Measurements from ENCODE around the gene STK32B. TPM values are rescaled to one million over a fixed set of nuclear protein-coding genes. Genes with fewer than 3 reads are reported as not detected.

STK32B gene
- total RNA-seq, 2 donors from 2014 or later, result 0.09 to 7.3 TPM

GRCh38 chr4:5122114-5122513, 70.8 kb downstream of the STK32B start:
- Histone ChIP-seq H3K27me3 (replicated peaks; ENCODE audit: insufficient read depth) (no peaks in the 10 kb centered on the region), H3K27ac (no peak overlapping the region), H3K36me3 (no peaks in the 10 kb centered on the region), H3K9me3 (no peaks in the 10 kb centered on the region), H3K4me3 (no peak overlapping the region), H3K4me1 (replicated peaks) (no peaks in the 10 kb centered on the region)
- no peak for DNase-seq (ENCODE audit: low spot score)
- intact Hi-C loops (cut with DNase I), result no loop called here
- TF ChIP-seq POLR2AphosphoS5 (IDR thresholded peaks at IDR 0.05), result no peak
- WGBS, result 100% methylated on average over 1 of the region's 1 CpG

- no peak overlapping the region for H3K4me3 ChIP-seq
- no peaks in the 10 kb centered on the region for H3K27me3 ChIP-seq (replicated peaks; ENCODE audit: insufficient read depth)
- no peaks in the 10 kb centered on the region for H3K36me3 ChIP-seq
- TF ChIP-seq POLR2A (IDR thresholded peaks at IDR 0.05) (no peak), POLR2AphosphoS5 (IDR thresholded peaks at IDR 0.05) (no peak)
- TF ChIP-seq, protein P1, sequence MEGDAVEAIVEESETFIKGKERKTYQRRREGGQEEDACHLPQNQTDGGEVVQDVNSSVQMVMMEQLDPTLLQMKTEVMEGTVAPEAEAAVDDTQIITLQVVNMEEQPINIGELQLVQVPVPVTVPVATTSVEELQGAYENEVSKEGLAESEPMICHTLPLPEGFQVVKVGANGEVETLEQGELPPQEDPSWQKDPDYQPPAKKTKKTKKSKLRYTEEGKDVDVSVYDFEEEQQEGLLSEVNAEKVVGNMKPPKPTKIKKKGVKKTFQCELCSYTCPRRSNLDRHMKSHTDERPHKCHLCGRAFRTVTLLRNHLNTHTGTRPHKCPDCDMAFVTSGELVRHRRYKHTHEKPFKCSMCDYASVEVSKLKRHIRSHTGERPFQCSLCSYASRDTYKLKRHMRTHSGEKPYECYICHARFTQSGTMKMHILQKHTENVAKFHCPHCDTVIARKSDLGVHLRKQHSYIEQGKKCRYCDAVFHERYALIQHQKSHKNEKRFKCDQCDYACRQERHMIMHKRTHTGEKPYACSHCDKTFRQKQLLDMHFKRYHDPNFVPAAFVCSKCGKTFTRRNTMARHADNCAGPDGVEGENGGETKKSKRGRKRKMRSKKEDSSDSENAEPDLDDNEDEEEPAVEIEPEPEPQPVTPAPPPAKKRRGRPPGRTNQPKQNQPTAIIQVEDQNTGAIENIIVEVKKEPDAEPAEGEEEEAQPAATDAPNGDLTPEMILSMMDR (IDR thresholded peaks at IDR 0.05), result no peak
- intact Hi-C loops (cut with DNase I), result no loop called here
- H3K27ac ChIP-seq, result no peak overlapping the region
- DNase-seq (ENCODE audit: low spot score), result no peak
- no peaks in the 10 kb centered on the region for H3K9me3 ChIP-seq
- WGBS, result 94% methylated on average over 2 of the region's 2 CpGs
- H3K4me1 ChIP-seq (replicated peaks), result no peaks in the 10 kb centered on the region
These were observed 73.6 kb downstream of the STK32B start for GRCh38 chr4:5124876-5125275.

DNA sequence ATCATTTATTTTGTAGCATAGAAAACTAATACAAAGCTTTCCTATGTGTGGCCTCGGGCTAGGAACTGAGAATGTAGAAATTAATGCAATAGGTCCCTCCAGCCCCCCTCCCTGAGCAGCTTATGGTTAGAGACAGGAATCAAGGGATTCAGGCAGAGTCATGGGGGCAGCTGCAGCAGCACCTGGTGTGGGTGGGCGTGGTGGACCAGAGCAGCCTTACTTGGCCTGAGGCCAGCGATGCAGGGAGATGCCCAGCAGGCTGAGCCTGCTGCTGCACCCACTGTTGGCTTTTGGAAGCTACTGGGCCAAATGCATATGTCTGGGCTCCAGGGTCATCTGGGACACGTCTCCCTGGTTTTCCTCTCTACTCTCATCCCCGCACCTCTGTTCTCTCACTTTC, 74.0 kb downstream of the STK32B start:
- intact Hi-C loops (cut with DNase I), result no loop called here

DNA sequence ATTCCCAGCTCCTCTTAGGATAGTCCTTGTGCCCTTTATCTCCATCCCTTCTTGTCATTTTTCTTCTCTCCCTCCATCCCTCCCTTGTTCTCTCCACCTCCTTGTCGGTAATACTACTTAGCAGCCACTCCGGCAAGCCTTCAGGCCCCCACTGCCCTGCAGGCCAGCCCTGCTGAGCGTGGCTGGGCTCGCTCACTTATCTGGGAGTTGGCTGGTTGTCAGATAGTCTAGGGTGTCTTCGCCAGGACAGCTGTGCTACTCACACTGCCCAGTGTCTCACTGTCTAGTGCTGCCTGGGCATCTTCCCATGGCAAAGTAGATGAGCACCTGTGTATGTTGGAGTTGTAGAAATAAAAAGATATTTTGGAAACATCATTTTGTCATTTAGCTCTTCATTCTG, 75.0 kb downstream of the STK32B start:
- Histone ChIP-seq H3K27ac (no peak overlapping the region), H3K4me1 (replicated peaks) (no peaks in the 10 kb centered on the region), H3K27me3 (replicated peaks; ENCODE audit: insufficient read depth) (no peaks in the 10 kb centered on the region), H3K4me3 (no peak overlapping the region), H3K36me3 (no peaks in the 10 kb centered on the region), H3K9me3 (no peaks in the 10 kb centered on the region)
- 62% methylated on average over 5 of the region's 5 CpGs for WGBS
- DNase-seq (ENCODE audit: low spot score), result no peak
- TF ChIP-seq POLR2A (IDR thresholded peaks at IDR 0.05) (no peak), POLR2AphosphoS5 (IDR thresholded peaks at IDR 0.05) (no peak)
- TF ChIP-seq, protein P1 (IDR thresholded peaks at IDR 0.05), result no peak
- intact Hi-C loops (cut with DNase I), result no loop called here

More for the DNA sequence above, 74.0 kb downstream of the STK32B start:
- Histone ChIP-seq H3K36me3 (no peaks in the 10 kb centered on the region), H3K9me3 (no peaks in the 10 kb centered on the region), H3K4me3 (no peak overlapping the region), H3K27ac (no peak overlapping the region), H3K4me1 (replicated peaks) (no peaks in the 10 kb centered on the region), H3K27me3 (replicated peaks; ENCODE audit: insufficient read depth) (no peaks in the 10 kb centered on the region)
- TF ChIP-seq, protein P1 (IDR thresholded peaks at IDR 0.05), result no peak
- no peak for TF ChIP-seq POLR2A (IDR thresholded peaks at IDR 0.05)
- TF ChIP-seq POLR2AphosphoS5 (IDR thresholded peaks at IDR 0.05), result no peak
- DNase-seq (ENCODE audit: low spot score), result no peak
- 67% methylated on average over 5 of the region's 5 CpGs for WGBS

DNA sequence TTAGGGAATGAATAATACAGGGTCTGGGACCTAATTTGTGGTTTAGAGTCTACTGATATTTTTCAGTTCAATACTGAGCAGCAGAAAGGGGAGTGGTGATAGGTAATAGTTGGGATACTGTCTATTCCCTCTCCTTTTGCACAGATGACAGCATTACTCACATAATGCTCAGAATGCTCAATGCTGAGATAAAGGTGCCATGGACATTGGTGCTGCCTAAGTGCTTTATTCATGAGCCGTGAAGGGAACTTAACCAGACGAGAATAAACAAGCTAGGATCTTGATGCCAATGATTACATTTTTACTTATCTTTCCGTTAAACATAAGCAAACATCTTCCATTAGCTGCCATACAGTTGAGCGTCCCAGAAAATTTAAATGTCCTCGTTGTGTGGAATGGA, 75.6 kb downstream of the STK32B start:
- WGBS, result 51% methylated on average over 5 of the region's 5 CpGs
- Histone ChIP-seq H3K36me3 (no peaks in the 10 kb centered on the region), H3K27me3 (replicated peaks; ENCODE audit: insufficient read depth) (no peaks in the 10 kb centered on the region), H3K4me3 (no peak overlapping the region), H3K27ac (no peak overlapping the region), H3K4me1 (replicated peaks) (no peaks in the 10 kb centered on the region), H3K9me3 (no peaks in the 10 kb centered on the region)
- TF ChIP-seq, protein P1 (IDR thresholded peaks at IDR 0.05), result no peak
- TF ChIP-seq POLR2A (IDR thresholded peaks at IDR 0.05), result no peak
- no peak for TF ChIP-seq POLR2AphosphoS5 (IDR thresholded peaks at IDR 0.05)
- DNase-seq (ENCODE audit: low spot score), result no peak
- intact Hi-C loops (cut with DNase I), result no loop called here
